HCT116 (cell line): ENCODE measurements around the gene ZNF516.

Experiments
- EGR1 ChIP-seq: IDR thresholded peaks from 2 replicates; pipeline ENCODE4 v1.6.1; 2012; ENCODE audit warnings: low read depth
- EZH2 ChIP-seq: fragments of 200-600 bp; sonication (generic); IDR thresholded peaks from 2 replicates; pipeline ENCODE4 v1.6.1; 2017; ENCODE audit warnings: antibody characterized with exemption, mixed run types
- EZH2phosphoT487 ChIP-seq: fragments of 200-600 bp; IDR thresholded peaks from 2 replicates; pipeline ENCODE4 v1.6.1; 2018; ENCODE audit warnings: antibody characterized with exemption, borderline replicate concordance
- JUND ChIP-seq: IDR thresholded peaks from 2 replicates; pipeline ENCODE4 v1.6.1; 2012
- POLR2A ChIP-seq: IDR thresholded peaks from 2 replicates; pipeline ENCODE4 v1.7.0; 2011; ENCODE audit warnings: borderline replicate concordance; ENCODE audit not compliant: insufficient read depth, insufficient read length; ENCODE audit errors: extremely low read depth
- POLR2AphosphoS5 ChIP-seq: IDR thresholded peaks from 2 replicates; pipeline ENCODE4 v1.6.1; 2011; ENCODE audit warnings: mild to moderate bottlenecking, low read depth, low read length, moderate library complexity
- SP1 ChIP-seq: IDR thresholded peaks from 2 replicates; pipeline ENCODE4 v1.6.1; 2012; ENCODE audit warnings: low read depth
- TCF7L2 ChIP-seq: IDR thresholded peaks from 2 replicates; pipeline ENCODE4 v1.7.0; 2011; ENCODE audit warnings: borderline replicate concordance, inconsistent platforms; ENCODE audit not compliant: insufficient read depth, insufficient read length; ENCODE audit errors: extremely low read depth
- ZNF274 ChIP-seq: fragments of 200-500 bp; sonication (Bioruptor generic); IDR thresholded peaks from 2 replicates; pipeline ENCODE4 v1.6.1; 2014; ENCODE audit warnings: mild to moderate bottlenecking, low read depth, low read length, inconsistent platforms
- TF ChIP-seq, protein P1 (sequence below), 3 experiments: fragments of 200-600 bp in 1 of 3; sonication (generic) in 1 of 3; IDR thresholded peaks in 2 of 3; conservative IDR thresholded peaks in 1 of 3; 2 replicates each; pipeline ENCODE4 v1.5.1; 2012 to 2017; ENCODE audit warnings: low read depth in 2 of 3, low read length in 2 of 3, antibody characterized with exemption in 1 of 3, borderline replicate concordance in 1 of 3, control low read depth in 1 of 3, mild to moderate bottlenecking in 1 of 3, mixed read lengths in 1 of 3, mixed run types in 1 of 3, moderate library complexity in 1 of 3; ENCODE audit not compliant: insufficient read depth in 1 of 3
- TF ChIP-seq, protein P2 (sequence below): IDR thresholded peaks from 2 replicates; pipeline ENCODE4 v1.6.1; 2012
- TF ChIP-seq, protein P3 (sequence below): IDR thresholded peaks from 2 replicates; pipeline ENCODE4 v1.6.1; 2012; ENCODE audit warnings: low read depth
- TF ChIP-seq, protein P4 (sequence below): IDR thresholded peaks from 2 replicates; pipeline ENCODE4 v1.6.1; 2011; ENCODE audit warnings: mild to moderate bottlenecking, low read length, moderate library complexity; ENCODE audit not compliant: insufficient replicate concordance; ENCODE audit errors: extremely low read depth
- TF ChIP-seq, protein P5 (sequence below): IDR thresholded peaks from 2 replicates; pipeline ENCODE4 v1.6.1; 2012

DNA sequence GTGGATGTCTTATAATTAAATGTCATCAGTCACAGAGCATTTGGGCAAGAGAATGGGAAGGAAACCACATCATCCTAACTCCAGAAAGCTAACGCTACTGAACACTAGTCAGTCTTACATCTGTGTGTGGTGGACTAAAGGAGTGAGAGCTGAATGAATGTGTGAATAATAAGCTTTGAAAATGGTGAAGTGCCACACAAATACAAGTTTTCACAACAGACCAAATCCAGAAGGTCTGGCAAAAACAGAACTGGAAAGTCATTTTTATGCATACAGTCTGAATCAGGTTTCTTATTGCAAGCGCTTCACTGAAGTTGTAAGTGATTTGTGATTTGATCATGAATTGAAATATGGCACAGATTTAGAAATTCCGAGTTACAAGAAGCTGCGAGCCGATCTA is 175.7 kb downstream of the ZNF516 start:
- TF ChIP-seq EZH2phosphoT487 (no peak), EZH2 (no peak), POLR2AphosphoS5 (no peak), TCF7L2 (no peak), EGR1 (no peak), POLR2A (no peak), JUND (no peak), ZNF274 (no peak), SP1 (no peak)
- TF ChIP-seq, protein P1, sequence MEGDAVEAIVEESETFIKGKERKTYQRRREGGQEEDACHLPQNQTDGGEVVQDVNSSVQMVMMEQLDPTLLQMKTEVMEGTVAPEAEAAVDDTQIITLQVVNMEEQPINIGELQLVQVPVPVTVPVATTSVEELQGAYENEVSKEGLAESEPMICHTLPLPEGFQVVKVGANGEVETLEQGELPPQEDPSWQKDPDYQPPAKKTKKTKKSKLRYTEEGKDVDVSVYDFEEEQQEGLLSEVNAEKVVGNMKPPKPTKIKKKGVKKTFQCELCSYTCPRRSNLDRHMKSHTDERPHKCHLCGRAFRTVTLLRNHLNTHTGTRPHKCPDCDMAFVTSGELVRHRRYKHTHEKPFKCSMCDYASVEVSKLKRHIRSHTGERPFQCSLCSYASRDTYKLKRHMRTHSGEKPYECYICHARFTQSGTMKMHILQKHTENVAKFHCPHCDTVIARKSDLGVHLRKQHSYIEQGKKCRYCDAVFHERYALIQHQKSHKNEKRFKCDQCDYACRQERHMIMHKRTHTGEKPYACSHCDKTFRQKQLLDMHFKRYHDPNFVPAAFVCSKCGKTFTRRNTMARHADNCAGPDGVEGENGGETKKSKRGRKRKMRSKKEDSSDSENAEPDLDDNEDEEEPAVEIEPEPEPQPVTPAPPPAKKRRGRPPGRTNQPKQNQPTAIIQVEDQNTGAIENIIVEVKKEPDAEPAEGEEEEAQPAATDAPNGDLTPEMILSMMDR (IDR thresholded peaks at IDR 0.05 in 2 of 3, conservative IDR thresholded peaks at IDR 0.05 in 1 of 3; ENCODE audit: borderline replicate concordance in 1 of 3, insufficient read depth in 1 of 3, low read depth in 2 of 3, low read length in 2 of 3), result no peak
- TF ChIP-seq, protein P2, sequence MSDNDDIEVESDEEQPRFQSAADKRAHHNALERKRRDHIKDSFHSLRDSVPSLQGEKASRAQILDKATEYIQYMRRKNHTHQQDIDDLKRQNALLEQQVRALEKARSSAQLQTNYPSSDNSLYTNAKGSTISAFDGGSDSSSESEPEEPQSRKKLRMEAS, result no peak
- TF ChIP-seq, protein P3, sequence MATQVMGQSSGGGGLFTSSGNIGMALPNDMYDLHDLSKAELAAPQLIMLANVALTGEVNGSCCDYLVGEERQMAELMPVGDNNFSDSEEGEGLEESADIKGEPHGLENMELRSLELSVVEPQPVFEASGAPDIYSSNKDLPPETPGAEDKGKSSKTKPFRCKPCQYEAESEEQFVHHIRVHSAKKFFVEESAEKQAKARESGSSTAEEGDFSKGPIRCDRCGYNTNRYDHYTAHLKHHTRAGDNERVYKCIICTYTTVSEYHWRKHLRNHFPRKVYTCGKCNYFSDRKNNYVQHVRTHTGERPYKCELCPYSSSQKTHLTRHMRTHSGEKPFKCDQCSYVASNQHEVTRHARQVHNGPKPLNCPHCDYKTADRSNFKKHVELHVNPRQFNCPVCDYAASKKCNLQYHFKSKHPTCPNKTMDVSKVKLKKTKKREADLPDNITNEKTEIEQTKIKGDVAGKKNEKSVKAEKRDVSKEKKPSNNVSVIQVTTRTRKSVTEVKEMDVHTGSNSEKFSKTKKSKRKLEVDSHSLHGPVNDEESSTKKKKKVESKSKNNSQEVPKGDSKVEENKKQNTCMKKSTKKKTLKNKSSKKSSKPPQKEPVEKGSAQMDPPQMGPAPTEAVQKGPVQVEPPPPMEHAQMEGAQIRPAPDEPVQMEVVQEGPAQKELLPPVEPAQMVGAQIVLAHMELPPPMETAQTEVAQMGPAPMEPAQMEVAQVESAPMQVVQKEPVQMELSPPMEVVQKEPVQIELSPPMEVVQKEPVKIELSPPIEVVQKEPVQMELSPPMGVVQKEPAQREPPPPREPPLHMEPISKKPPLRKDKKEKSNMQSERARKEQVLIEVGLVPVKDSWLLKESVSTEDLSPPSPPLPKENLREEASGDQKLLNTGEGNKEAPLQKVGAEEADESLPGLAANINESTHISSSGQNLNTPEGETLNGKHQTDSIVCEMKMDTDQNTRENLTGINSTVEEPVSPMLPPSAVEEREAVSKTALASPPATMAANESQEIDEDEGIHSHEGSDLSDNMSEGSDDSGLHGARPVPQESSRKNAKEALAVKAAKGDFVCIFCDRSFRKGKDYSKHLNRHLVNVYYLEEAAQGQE, result no peak
- TF ChIP-seq, protein P4, sequence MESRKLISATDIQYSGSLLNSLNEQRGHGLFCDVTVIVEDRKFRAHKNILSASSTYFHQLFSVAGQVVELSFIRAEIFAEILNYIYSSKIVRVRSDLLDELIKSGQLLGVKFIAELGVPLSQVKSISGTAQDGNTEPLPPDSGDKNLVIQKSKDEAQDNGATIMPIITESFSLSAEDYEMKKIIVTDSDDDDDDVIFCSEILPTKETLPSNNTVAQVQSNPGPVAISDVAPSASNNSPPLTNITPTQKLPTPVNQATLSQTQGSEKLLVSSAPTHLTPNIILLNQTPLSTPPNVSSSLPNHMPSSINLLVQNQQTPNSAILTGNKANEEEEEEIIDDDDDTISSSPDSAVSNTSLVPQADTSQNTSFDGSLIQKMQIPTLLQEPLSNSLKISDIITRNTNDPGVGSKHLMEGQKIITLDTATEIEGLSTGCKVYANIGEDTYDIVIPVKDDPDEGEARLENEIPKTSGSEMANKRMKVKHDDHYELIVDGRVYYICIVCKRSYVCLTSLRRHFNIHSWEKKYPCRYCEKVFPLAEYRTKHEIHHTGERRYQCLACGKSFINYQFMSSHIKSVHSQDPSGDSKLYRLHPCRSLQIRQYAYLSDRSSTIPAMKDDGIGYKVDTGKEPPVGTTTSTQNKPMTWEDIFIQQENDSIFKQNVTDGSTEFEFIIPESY, result no peak
- TF ChIP-seq, protein P5, sequence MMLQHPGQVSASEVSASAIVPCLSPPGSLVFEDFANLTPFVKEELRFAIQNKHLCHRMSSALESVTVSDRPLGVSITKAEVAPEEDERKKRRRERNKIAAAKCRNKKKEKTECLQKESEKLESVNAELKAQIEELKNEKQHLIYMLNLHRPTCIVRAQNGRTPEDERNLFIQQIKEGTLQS, result no peak
